B cell (primary cell): ENCODE data around the gene SLC16A14. TPM values are rescaled to one million over a fixed set of nuclear protein-coding genes. Genes with fewer than 3 reads are reported as not detected.

ENCODE experiments used
- ATAC-seq: fragments of 200-7000 bp; cut with Tn5 transposase; one replicate; pipeline ENCODE4 v1.10.0; 2021; ENCODE audit warnings: low read depth, mild to moderate bottlenecking, moderate number of reproducible peaks, moderate library complexity
- CTCF ChIA-PET: fragments of 350-600 bp; sonication (Branson Sonifier 250); formaldehyde crosslinking; loops from one replicate; lab custom pipeline; 2021; ENCODE audit warnings: antibody characterized with exemption, inconsistent platforms; lab: Charles Lee
- POLR2A ChIA-PET: fragments of 350-600 bp; sonication (Branson Sonifier 250); formaldehyde crosslinking; loops from one replicate; lab custom pipeline; 2021; ENCODE audit warnings: antibody characterized with exemption; lab: Charles Lee
- DNase-seq: peaks from one replicate; pipeline ENCODE4 v3.0.0; 2013
- H2AFZ ChIP-seq: 2 replicates; pipeline ENCODE4 v1.6.1; 2012; ENCODE audit warnings: mild to moderate bottlenecking, low read depth, low read length; ENCODE audit not compliant: insufficient read depth, poor library complexity, severe bottlenecking
- H3K27ac ChIP-seq, 2 donors: 1 replicate in 1 of 2; 2 replicates in 1 of 2; pipeline ENCODE4 v1.5.1; 2012 to 2013; ENCODE audit warnings: low read length in 2 of 2, mild to moderate bottlenecking in 2 of 2, moderate library complexity in 1 of 2
- H3K27me3 ChIP-seq, 4 experiments: fragments of 200-600 bp in 1 of 4; sonication (generic) in 1 of 4; replicated peaks in 1 of 4; 1 replicate in 2 of 4; 2 replicates in 2 of 4; pipeline versions ENCODE4 v1.6.1 to v1.7.0; 2013 to 2016; ENCODE audit warnings: low read length in 3 of 4, mild to moderate bottlenecking in 2 of 4, mixed read lengths in 1 of 4, moderate library complexity in 1 of 4; ENCODE audit not compliant: insufficient read depth in 4 of 4, control insufficient read depth in 3 of 4; ENCODE audit errors: control extremely low read depth in 1 of 4
- H3K36me3 ChIP-seq, 2 experiments: replicated peaks in 1 of 2; 1 replicate in 1 of 2; 2 replicates in 1 of 2; pipeline versions ENCODE4 v1.6.1 to v1.7.1; 2013; ENCODE audit warnings: low read length in 1 of 2; ENCODE audit not compliant: insufficient read depth in 2 of 2, control insufficient read depth in 1 of 2; ENCODE audit errors: control extremely low read depth in 1 of 2, extremely low read depth in 1 of 2
- H3K4me1 ChIP-seq, 2 donors: fragments of 200-600 bp in 1 of 2; sonication (generic) in 1 of 2; 1 replicate in 1 of 2; 2 replicates in 1 of 2; pipeline versions ENCODE4 v1.5.1 to v1.6.1; 2013 to 2017; ENCODE audit warnings: low read length in 2 of 2; ENCODE audit not compliant: control insufficient read depth in 2 of 2, insufficient read depth in 2 of 2
- H3K4me2 ChIP-seq: replicated peaks from 2 replicates; pipeline ENCODE3; 2012; ENCODE audit warnings: mild to moderate bottlenecking, low read depth, low read length; ENCODE audit not compliant: poor library complexity, severe bottlenecking
- H3K4me3 ChIP-seq, 5 experiments: fragments of 200-600 bp in 1 of 5; sonication (generic) in 1 of 5; 1 replicate in 3 of 5; 2 replicates in 2 of 5; pipeline versions ENCODE4 v1.5.1 to v1.7.0; 2011 to 2016; ENCODE audit warnings: low read length in 4 of 5, mild to moderate bottlenecking in 4 of 5, low read depth in 2 of 5, control low read depth in 1 of 5, moderate library complexity in 1 of 5; ENCODE audit not compliant: insufficient read depth in 1 of 5; ENCODE audit errors: control extremely low read depth in 1 of 5, extremely low read depth in 1 of 5
- H3K79me2 ChIP-seq: fragments of 200-600 bp; sonication (generic); one replicate; pipeline ENCODE4 v1.6.0; 2016; ENCODE audit warnings: low read length; ENCODE audit not compliant: control insufficient read depth, insufficient read depth
- H3K9ac ChIP-seq: fragments of 200-600 bp; sonication (generic); 2 replicates; pipeline ENCODE4 v1.6.1; 2017; ENCODE audit warnings: mild to moderate bottlenecking, low read length, moderate library complexity
- H3K9me3 ChIP-seq, 3 donors: one replicate each; pipeline versions ENCODE4 v1.6.1 to v1.7.1; 2013; ENCODE audit warnings: low read length in 2 of 3; ENCODE audit not compliant: control insufficient read depth in 2 of 3, insufficient read depth in 1 of 3; ENCODE audit errors: control extremely low read depth in 1 of 3
- H4K20me1 ChIP-seq: 2 replicates; pipeline ENCODE4 v1.6.0; 2012; ENCODE audit warnings: mild to moderate bottlenecking, low read length; ENCODE audit not compliant: insufficient read depth, control insufficient read depth, poor library complexity, severe bottlenecking
- H3K27ac Mint-ChIP-seq: one replicate; pipeline ENCODE4 v1.8.0; 2021; ENCODE audit warnings: mixed read lengths
- H3K27me3 Mint-ChIP-seq: one replicate; pipeline ENCODE4 v1.8.0; 2021; ENCODE audit warnings: mixed read lengths
- H3K4me1 Mint-ChIP-seq: one replicate; pipeline ENCODE4 v1.8.0; 2021; ENCODE audit warnings: mixed read lengths
- H3K4me3 Mint-ChIP-seq: one replicate; pipeline ENCODE4 v1.8.0; 2021; ENCODE audit warnings: mixed read lengths
- H3K9me3 Mint-ChIP-seq: one replicate; pipeline ENCODE4 v1.8.0; 2022; ENCODE audit warnings: mixed read lengths; ENCODE audit not compliant: insufficient read depth
- CTCF ChIP-seq: fragments of 200-600 bp; IDR thresholded peaks from one replicate; pipeline ENCODE4 v1.8.0; 2022; ENCODE audit warnings: antibody characterized with exemption, mild to moderate bottlenecking
- EZH2 ChIP-seq: IDR thresholded peaks from 2 replicates; pipeline ENCODE4 v1.6.1; 2012; ENCODE audit warnings: borderline replicate concordance, low read depth, mild to moderate bottlenecking, moderate library complexity, low read length; ENCODE audit not compliant: insufficient read depth, poor library complexity, severe bottlenecking
- WGBS: methylation state at CpG from one replicate; pipeline ENCODE4 v1.1.5; 2013; ENCODE audit warnings: missing lambda C conversion rate; ENCODE audit not compliant: insufficient coverage; 5-methylcytosine and 5-hydroxymethylcytosine counted together
- intact Hi-C: fragments of 100-400 bp; cut with micrococcal nuclease; formaldehyde crosslinking; loops from one replicate; pipeline ENCODE4 v1.10.0; 2022
- polyA plus RNA-seq: library from polyadenylated mRNA; depleted of rRNA; stranded (reverse); fragments of >200 nt; gene quantifications from 2 replicates; pipeline ENCODE4 v1.2.3, GENCODE V29; 2012
- total RNA-seq, 2 donors: library from RNA; stranded (reverse); fragments of 120-200 nt in 1 of 2; gene quantifications; 1 replicate in 1 of 2; 2 replicates in 1 of 2; pipeline versions ENCODE4 v1.2.3 to v1.2.4, GENCODE V29; 2013 to 2022

SLC16A14 gene
- total and polyA plus RNA-seq, 2 donors (not counting 1 experiment from before 2014, with no cell fraction given): 0.18 to 2.4 TPM

- no peak overlapping the region for H3K27ac ChIP-seq
- ATAC-seq (no peak), DNase-seq (no peak)
- no peak for TF ChIP-seq CTCF
- TF ChIP-seq EZH2: no peak
- H3K79me2 ChIP-seq: no peaks in the 10 kb centered on the region
- H4K20me1 ChIP-seq: no peaks in the 10 kb centered on the region
- H3K36me3 ChIP-seq: no peaks in the 10 kb centered on the region
- 85% methylated on average over 5 of the region's 6 CpGs for WGBS
- H3K27me3 ChIP-seq: peaks cover 0 to 9% (median 2%) of the 10 kb centered on the region in 4 experiments
- H3K4me3 ChIP-seq: no peak overlapping the region
- Mint-ChIP-seq H3K4me1 (peaks cover 20% of the 10 kb centered on the region), H3K27ac (no peak overlapping the region), H3K27me3 (peaks cover 13% of the 10 kb centered on the region), H3K9me3 (peaks cover 3% of the 10 kb centered on the region), H3K4me3 (peak overlapping the region; percentile 96)
- no peak overlapping the region for H3K4me2 ChIP-seq
- POLR2A ChIA-PET: no interaction called here
- intact Hi-C loops: loop anchor here (2.0 to 10.0 kb wide), 4 partner anchors 61 to 643 kb away; partner anchors contain the start of genes CAB39 and SP100
- H3K9ac ChIP-seq: no peak overlapping the region
- no peak overlapping the region for H2AFZ ChIP-seq
- no peaks in the 10 kb centered on the region for H3K9me3 ChIP-seq
- peaks cover 8 to 18% of the 10 kb centered on the region in 2 donors for H3K4me1 ChIP-seq
- CTCF ChIA-PET: interaction anchor here (1.0 to 4.6 kb wide), 5 partner anchors 19 to 546 kb away, joined by 3 to 42 read pairs (median 4); no protein-coding TSS in a partner anchor
These were observed 678 bp upstream of the SLC16A14 start for GRCh38 chr2:230069402-230069801.

- CTCF ChIA-PET: interaction anchor here (0.9 to 4.6 kb wide), 13 partner anchors 8 to 756 kb away, joined by 3 to 42 read pairs (median 5); no protein-coding TSS in a partner anchor
- ATAC-seq: peak; percentile 34
- 0% methylated on average over 60 of the region's 60 CpGs for WGBS
These were observed 591 bp downstream of the SLC16A14 start for GRCh38 chr2:230068016-230068650.

More at GRCh38 chr2:230068016-230068650, 591 bp downstream of the SLC16A14 start:
- H3K4me3 ChIP-seq: peak overlapping the region; percentile 47 to 76 (median 67)
- H3K4me1 ChIP-seq: peaks cover 8 to 18% of the 10 kb centered on the region in 2 donors
- intact Hi-C loops: loop anchor here (2.0 to 10.0 kb wide), 4 partner anchors 59 to 644 kb away; partner anchors contain the start of genes CAB39 and SP100
- peak overlapping the region; percentile 86 for H2AFZ ChIP-seq
- H3K36me3 ChIP-seq: no peaks in the 10 kb centered on the region
- H3K27me3 ChIP-seq: peaks cover 0 to 9% (median 2%) of the 10 kb centered on the region in 4 experiments
- POLR2A ChIA-PET: interaction anchor here (0.7 kb wide), 1 partner anchor 572 kb away, joined by 3 read pairs; no protein-coding TSS in a partner anchor
- H3K9me3 ChIP-seq: no peaks in the 10 kb centered on the region
- no peak overlapping the region for H3K27ac ChIP-seq
- peaks cover 13% of the 10 kb centered on the region for H3K27me3 Mint-ChIP-seq
- H3K9me3 Mint-ChIP-seq: no peaks in the 10 kb centered on the region
- H3K4me3 Mint-ChIP-seq: peak overlapping the region; percentile 96
- no peaks in the 10 kb centered on the region for H4K20me1 ChIP-seq
- H3K79me2 ChIP-seq: no peaks in the 10 kb centered on the region
- H3K4me1 Mint-ChIP-seq: peaks cover 20% of the 10 kb centered on the region
- peak overlapping the region; percentile 95 for H3K4me2 ChIP-seq
- H3K27ac Mint-ChIP-seq: peak overlapping the region; percentile 83
- DNase-seq: peak; percentile 75
- TF ChIP-seq CTCF: no peak
- H3K9ac ChIP-seq: peak overlapping the region; percentile 65
